UCSD-AML1 (cell line): Measurements from ENCODE around the gene ARL2BP.

ENCODE experiments used
- DNase-seq: peaks from one replicate; lab custom pipeline; 2025; ENCODE audit not compliant: unreplicated experiment; lab: John Stamatoyannopoulos, UW

ARL2BP gene

GRCh38 chr16:57235128-57236021, 9.7 kb upstream of the ARL2BP start:
- no peak for DNase-seq

- DNase-seq, result no peak
Measured at GRCh38 chr16:57236022-57236350, 9.1 kb upstream of the ARL2BP start.

GRCh38 chr16:57238682-57239081, 6.4 kb upstream of the ARL2BP start:
- DNase-seq, result no peak

- no peak for DNase-seq
Measured at GRCh38 chr16:57239107-57239506, 6.0 kb upstream of the ARL2BP start.

- no peak for DNase-seq
Measured at GRCh38 chr16:57240851-57241250, 4.2 kb upstream of the ARL2BP start.

- DNase-seq, result no peak
Measured at GRCh38 chr16:57242650-57243049, 2.4 kb upstream of the ARL2BP start.

GRCh38 chr16:57244463-57244766, 644 bp upstream of the ARL2BP start:
- no peak for DNase-seq

- no peak for DNase-seq
Measured at GRCh38 chr16:57245472-57246113, 534 bp downstream of the ARL2BP start.

- DNase-seq, result no peak
Measured at GRCh38 chr16:57251352-57251751, 6.3 kb downstream of the ARL2BP start.

GRCh38 chr16:57252148-57252721, 7.2 kb downstream of the ARL2BP start:
- DNase-seq, result no peak

- no peak for DNase-seq
Measured at GRCh38 chr16:57253466-57253865, 8.4 kb downstream of the ARL2BP start.

GRCh38 chr16:57255686-57256415, 10.8 kb downstream of the ARL2BP start:
- no peak for DNase-seq

GRCh38 chr16:57256601-57257395, 11.7 kb downstream of the ARL2BP start:
- no peak for DNase-seq

GRCh38 chr16:57257455-57258070, 12.5 kb downstream of the ARL2BP start:
- no peak for DNase-seq

GRCh38 chr16:57258226-57258909, 13.3 kb downstream of the ARL2BP start:
- DNase-seq, result no peak

- no peak for DNase-seq
Measured at GRCh38 chr16:57258910-57259475, 13.9 kb downstream of the ARL2BP start.

- no peak for DNase-seq
Measured at GRCh38 chr16:57260294-57260929, 15.4 kb downstream of the ARL2BP start.

- DNase-seq, result no peak
Measured at GRCh38 chr16:57261806-57262205, 16.7 kb downstream of the ARL2BP start.
